ENCODE measurements around the gene MLLT6. TPM values are rescaled to one million over a fixed set of nuclear protein-coding genes. Genes with fewer than 3 reads are reported as not detected.
A peak's percentile ranks its signal among the peaks of the same experiment; 100 is the strongest.

Gene MLLT6
- total and polyA plus RNA-seq, 11 donors, result 35.2 to 91.3 (median 68.3) TPM

DNA sequence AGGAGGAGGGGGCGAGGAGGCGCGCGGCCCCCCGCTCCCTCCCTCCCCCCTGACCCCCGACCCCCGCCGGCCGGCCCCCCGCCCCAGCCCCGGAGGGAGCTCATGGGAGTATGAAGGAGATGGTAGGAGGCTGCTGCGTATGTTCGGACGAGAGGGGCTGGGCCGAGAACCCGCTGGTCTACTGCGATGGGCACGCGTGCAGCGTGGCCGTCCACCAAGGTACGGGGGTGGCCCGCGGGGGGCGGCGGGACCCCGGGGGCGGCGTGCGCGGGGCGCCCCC is 390 bp downstream of the MLLT6 start:
- Histone ChIP-seq H3K9me3 (no peaks in the 10 kb centered on the region), H3K4me1 (peaks cover 4 to 62% (median 31%) of the 10 kb centered on the region in 12 donors), H3K27me3 (no peaks in the 10 kb centered on the region), H3K36me3 (peaks cover 0 to 33% (median 28%) of the 10 kb centered on the region in 9 donors), H3K27ac (peak overlapping the region; percentile 87 to 99 (median 94)), H3K4me3 (peak overlapping the region; percentile 67 to 97 (median 87))
- intact Hi-C loops (cut with DNase I), result loop anchor here in 1 of 10 donors (2.0 kb wide), 1 partner anchor 25 kb away; the partner anchor contains the start of gene CISD3
- TF ChIP-seq, protein P1, sequence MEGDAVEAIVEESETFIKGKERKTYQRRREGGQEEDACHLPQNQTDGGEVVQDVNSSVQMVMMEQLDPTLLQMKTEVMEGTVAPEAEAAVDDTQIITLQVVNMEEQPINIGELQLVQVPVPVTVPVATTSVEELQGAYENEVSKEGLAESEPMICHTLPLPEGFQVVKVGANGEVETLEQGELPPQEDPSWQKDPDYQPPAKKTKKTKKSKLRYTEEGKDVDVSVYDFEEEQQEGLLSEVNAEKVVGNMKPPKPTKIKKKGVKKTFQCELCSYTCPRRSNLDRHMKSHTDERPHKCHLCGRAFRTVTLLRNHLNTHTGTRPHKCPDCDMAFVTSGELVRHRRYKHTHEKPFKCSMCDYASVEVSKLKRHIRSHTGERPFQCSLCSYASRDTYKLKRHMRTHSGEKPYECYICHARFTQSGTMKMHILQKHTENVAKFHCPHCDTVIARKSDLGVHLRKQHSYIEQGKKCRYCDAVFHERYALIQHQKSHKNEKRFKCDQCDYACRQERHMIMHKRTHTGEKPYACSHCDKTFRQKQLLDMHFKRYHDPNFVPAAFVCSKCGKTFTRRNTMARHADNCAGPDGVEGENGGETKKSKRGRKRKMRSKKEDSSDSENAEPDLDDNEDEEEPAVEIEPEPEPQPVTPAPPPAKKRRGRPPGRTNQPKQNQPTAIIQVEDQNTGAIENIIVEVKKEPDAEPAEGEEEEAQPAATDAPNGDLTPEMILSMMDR (IDR thresholded peaks at IDR 0.05), result no peak
- TF ChIP-seq POLR2A (IDR thresholded peaks at IDR 0.05), result no peak
- 0 to 1% (median 1%) methylated on average over 9 to 31 of the region's 32 CpGs for WGBS, 4 donors
- ATAC-seq, result no peak
- peak in 1 of 5 donors; percentile 56 for DNase-seq

DNA sequence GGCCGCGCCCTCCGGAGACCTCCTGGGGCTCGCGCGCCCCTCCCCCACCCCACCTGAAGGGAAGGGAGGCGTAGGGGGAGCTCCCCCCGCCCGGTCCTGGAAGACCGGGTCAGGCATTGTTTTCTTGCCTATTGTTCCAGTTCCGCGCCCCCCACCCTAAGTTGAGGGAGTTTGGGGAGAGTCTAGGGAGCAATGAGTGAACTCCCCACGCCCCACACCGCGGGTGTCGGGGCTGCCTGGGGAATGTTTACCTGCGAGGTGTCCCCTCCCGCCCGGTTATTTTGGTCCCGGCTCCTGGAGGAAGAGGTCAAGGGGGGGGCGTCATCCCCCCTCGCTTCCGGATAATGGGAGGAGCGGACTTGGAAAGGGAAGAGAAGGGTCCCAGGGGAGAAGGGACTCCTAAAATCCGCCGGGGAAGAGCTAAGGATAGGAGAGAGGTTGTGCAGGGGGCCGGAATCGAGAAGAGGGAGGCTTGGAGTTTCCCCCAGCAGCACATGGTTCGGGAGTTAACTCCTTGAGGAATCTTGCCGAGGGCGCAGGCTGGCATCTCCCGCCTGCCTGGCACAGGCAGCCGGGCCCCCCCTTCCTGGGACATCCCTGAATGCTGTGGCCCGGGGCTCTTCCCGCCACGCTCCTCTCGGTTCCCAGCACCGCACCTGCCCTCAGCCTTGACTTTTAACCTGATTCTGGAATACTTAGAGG is 881 bp downstream of the MLLT6 start:
- TF ChIP-seq POLR2A (IDR thresholded peaks at IDR 0.05), result no peak
- TF ChIP-seq, protein P1 (IDR thresholded peaks at IDR 0.05), result no peak
- H3K27ac ChIP-seq, result peak overlapping the region; percentile 87 to 99 (median 94)
- ATAC-seq, result peak in 1 of 4 donors; percentile 11
- peak; percentile 76 to 83 (median 80) for DNase-seq
- peak overlapping the region; percentile 67 to 97 (median 87) for H3K4me3 ChIP-seq
- H3K4me1 ChIP-seq, result peaks cover 4 to 66% (median 31%) of the 10 kb centered on the region in 12 donors
- WGBS, 4 donors, result 0 to 1% (median 1%) methylated on average over 25 to 38 of the region's 38 CpGs
- H3K36me3 ChIP-seq, result peaks cover 0 to 36% (median 28%) of the 10 kb centered on the region in 9 donors
- no peaks in the 10 kb centered on the region for H3K27me3 ChIP-seq
- no peaks in the 10 kb centered on the region for H3K9me3 ChIP-seq
- intact Hi-C loops (cut with DNase I), result loop anchor here in 2 of 10 donors (2.0 kb wide), 2 partner anchors 23 to 25 kb away; partner anchors contain the start of gene CISD3 (in 1 of the 2)

DNA sequence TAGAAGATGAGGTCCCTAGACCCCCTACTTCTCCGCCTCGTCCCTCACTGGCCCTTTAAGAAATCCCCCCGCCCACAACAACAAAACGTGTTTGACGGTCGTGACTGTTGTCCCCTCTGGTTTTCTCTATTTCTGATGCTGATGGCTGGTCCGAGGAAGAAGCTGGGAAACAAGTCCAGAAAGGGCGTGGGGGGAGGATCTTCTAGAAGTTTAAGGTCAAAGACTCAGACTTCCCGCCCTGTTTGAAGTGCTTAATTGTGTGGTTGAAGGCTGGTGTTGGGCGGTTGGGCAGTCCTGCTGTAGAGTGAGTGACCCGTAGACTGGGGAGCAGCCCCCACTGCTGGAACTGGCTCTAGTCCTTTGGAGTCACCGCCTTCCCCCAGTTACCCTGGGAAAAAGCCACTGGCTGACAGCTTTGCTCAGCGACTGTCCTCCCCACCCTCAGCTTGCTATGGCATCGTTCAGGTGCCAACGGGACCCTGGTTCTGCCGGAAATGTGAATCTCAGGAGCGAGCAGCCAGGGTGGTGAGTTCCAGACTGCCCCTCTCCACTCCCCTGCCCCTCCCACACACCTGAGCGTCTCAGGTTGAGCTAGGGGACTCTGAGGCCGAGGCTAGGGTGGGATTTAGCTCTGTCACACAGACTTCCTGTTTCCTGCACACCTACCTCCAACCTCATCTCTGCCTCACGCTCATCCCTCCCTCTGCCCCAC is 1.6 kb downstream of the MLLT6 start:
- Histone ChIP-seq H3K9me3 (no peaks in the 10 kb centered on the region), H3K27ac (peak overlapping the region; percentile 87 to 99 (median 94)), H3K4me1 (peaks cover 0 to 66% (median 29%) of the 10 kb centered on the region in 12 donors), H3K4me3 (peak overlapping the region; percentile 67 to 97 (median 87)), H3K27me3 (no peaks in the 10 kb centered on the region), H3K36me3 (peaks cover 0 to 43% (median 33%) of the 10 kb centered on the region in 9 donors)
- WGBS, 4 donors, result 14 to 19% (median 16%) methylated on average over 19 to 20 of the region's 20 CpGs
- intact Hi-C loops (cut with DNase I), result loop anchor here in 1 of 10 donors (2.0 kb wide), 1 partner anchor 22 kb away; no protein-coding TSS in a partner anchor
- TF ChIP-seq, protein P1 (IDR thresholded peaks at IDR 0.05), result no peak
- no peak for TF ChIP-seq POLR2A (IDR thresholded peaks at IDR 0.05)
- ATAC-seq, result no peak
- peak in 1 of 5 donors; percentile 31 for DNase-seq

All from heart left ventricle (tissue), 16 donors.